BLaER1 treated with 17β-estradiol and CSF1 and Interleukin-3, amounts not matched to agents 10 nM and 100 nM (cell line): ENCODE results near the gene FNDC7.
"Not testable (repeated sequence)": the region's sequence is repeated elsewhere in the genome, so short reads cannot be mapped to it uniquely, and the experiment has no call there.

Source experiments
- H3K27ac ChIP-seq, 11 experiments: shearing (Covaris generic); formaldehyde crosslinking; 2 replicates each; pipeline ENCODE4 v1.8.1; 2022
- H3K27me3 ChIP-seq, 11 experiments: shearing (Covaris generic); formaldehyde crosslinking; 2 replicates each; pipeline ENCODE4 v1.8.1; 2022
- H3K36me3 ChIP-seq, 11 experiments: shearing (Covaris generic); formaldehyde crosslinking; 2 replicates each; pipeline ENCODE4 v1.8.1; 2022
- H3K4me1 ChIP-seq, 10 experiments: shearing (Covaris generic); formaldehyde crosslinking; 2 replicates each; pipeline ENCODE4 v1.8.1; 2022
- H3K4me2 ChIP-seq, 11 experiments: shearing (Covaris generic); formaldehyde crosslinking; 2 replicates each; pipeline ENCODE4 v1.8.1; 2022
- H3K4me3 ChIP-seq, 10 experiments: shearing (Covaris generic); formaldehyde crosslinking; 2 replicates each; pipeline ENCODE4 v1.8.1; 2022
- H3K9ac ChIP-seq, 11 experiments: shearing (Covaris generic); formaldehyde crosslinking; 2 replicates each; pipeline ENCODE4 v1.8.1; 2022
- H3K9me3 ChIP-seq, 11 experiments: shearing (Covaris generic); formaldehyde crosslinking; replicated peaks in 1 of 11; 2 replicates each; pipeline ENCODE4 v1.8.1; 2022
- H4K20me1 ChIP-seq, 11 experiments: shearing (Covaris generic); formaldehyde crosslinking; 2 replicates each; pipeline ENCODE4 v1.8.1; 2022
- Cebpa-rat ChIP-seq, 11 experiments: shearing (Covaris generic); IDR thresholded peaks; 2 replicates each; pipeline ENCODE4 v1.8.1; 2022

Gene FNDC7, protein sequence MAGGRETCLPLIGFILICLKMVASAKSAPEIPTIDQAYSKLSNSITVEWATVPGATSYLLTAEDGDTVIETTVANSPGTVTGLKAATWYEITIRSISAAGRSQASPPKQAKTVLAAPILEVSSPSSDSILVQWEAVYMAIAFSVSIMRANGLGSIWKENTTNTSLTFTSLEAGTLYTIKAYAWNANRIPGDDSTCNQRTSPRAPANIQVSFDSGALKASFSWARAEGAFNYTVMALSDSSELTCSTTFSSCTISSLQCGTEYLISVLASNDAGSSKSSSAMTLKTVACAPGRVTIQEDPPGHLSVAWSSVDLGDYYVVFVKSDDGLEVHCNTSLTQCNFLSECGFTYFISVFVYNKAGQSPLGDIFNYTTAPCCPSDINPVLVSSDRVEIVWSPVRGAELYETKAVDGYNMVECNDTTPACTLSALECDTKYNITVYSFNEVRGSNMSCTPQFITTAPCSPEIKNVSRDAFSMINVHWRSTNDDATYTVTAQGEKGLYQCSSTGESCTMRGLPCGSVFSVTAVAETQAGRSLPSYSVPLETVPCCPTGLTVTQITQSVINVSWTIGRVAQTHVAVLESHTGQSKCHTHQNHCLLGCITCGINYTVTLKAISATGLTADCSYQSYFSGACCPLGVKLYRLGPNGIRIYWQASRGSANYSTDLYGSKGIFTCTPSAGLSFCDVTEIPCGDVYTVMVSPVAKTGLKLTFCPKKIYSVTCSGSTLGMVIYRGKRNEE

DNA sequence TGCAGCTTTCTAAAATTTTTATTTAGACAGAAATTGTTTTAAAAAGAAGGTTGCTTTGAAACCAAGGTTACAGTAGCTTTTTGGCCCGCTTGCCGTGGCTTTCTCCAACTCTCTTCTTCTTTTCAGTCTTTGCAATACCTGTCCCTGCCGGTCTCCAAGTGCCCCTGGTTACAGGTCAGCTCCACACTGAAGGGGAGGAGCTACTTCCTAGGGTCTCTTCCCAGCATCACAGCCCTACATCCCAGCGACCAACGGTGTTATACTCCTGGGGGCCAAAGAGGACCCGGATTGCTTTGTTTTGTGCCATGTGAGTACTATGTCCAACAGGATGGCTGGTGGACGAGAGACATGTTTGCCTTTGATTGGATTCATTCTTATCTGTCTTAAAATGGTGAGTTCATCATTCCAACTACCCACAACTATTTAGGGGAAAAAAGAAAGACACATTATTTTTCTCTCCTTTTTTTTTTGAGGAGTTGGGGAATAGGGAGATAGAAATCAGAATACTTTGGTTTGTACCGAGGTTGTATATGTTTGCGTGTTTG, at the start of gene FNDC7:
TSS of gene FNDC7 (plus strand) at position 303 of the 545 bp plus-strand sequence. CDS start at position 329, 26 bp downstream.
- Histone ChIP-seq H3K4me3 (no peak within 1 kb of the TSS), H3K4me2 (no peak within 1 kb of the TSS), H3K9ac (no peak within 1 kb of the TSS), H4K20me1 (no peaks in the 10 kb centered on the region), H3K27me3 (no peaks in the 10 kb centered on the region), H3K4me1 (no peaks in the 10 kb centered on the region), H3K36me3 (no peaks in the 10 kb centered on the region), H3K27ac (no peak within 1 kb of the TSS), H3K9me3 (0 out of 22 replicates have a peak, but pooled peaks cover 0 to 6% (median 0%) of the 10 kb centered on the region in 11 experiments)
- no peak for TF ChIP-seq Cebpa-rat (IDR thresholded peaks at IDR 0.05)

- H3K4me2 ChIP-seq = no peak overlapping the region
- H3K27ac ChIP-seq = no peak overlapping the region
- no peaks in the 10 kb centered on the region for H4K20me1 ChIP-seq
- no peak for TF ChIP-seq Cebpa-rat (IDR thresholded peaks at IDR 0.05)
- H3K27me3 ChIP-seq = peaks cover 20 to 37% (median 29%) of the 10 kb centered on the region in 11 experiments
- H3K4me3 ChIP-seq = no peak overlapping the region
- no peak overlapping the region for H3K9ac ChIP-seq
- H3K4me1 ChIP-seq = peaks cover 6 to 15% (median 13%) of the 10 kb centered on the region in 10 experiments; a peak in 18 of 20 replicates
- no peaks in the 10 kb centered on the region; a peak in 1 of 22 replicates for H3K36me3 ChIP-seq
- H3K9me3 ChIP-seq = peaks cover 0 to 38% (median 22%) of the 10 kb centered on the region in 11 experiments; a peak in 19 of 22 replicates
Observed at GRCh38 chr1:108663074-108663473, 49.6 kb upstream of the FNDC7 start.

DNA sequence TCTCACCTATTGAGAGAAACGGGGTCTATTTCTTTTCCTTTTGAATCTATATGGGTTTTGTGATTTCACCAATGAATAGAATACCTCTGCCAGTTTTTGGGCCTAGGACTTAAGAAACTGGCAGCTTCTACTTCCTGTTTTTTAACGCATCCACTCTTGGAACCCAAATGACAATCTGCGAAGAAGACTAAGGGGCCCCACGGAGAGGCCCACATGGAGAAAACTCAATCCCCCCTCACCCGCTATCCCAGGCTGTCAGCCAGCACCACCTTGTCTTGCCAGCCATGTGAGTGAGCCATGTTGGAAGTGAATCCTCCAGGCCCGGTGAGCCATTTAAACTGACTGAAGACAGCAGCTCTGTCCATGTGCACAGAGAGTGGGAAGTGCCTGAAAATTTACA, 48.2 kb upstream of the FNDC7 start:
- Histone ChIP-seq H3K9ac (no peak overlapping the region), H3K4me1 (peaks cover 6 to 15% (median 13%) of the 10 kb centered on the region in 10 experiments; a peak in 18 of 20 replicates), H3K4me2 (no peak overlapping the region), H3K27ac (no peak overlapping the region), H3K27me3 (peaks cover 20 to 35% (median 29%) of the 10 kb centered on the region in 11 experiments), H3K9me3 (peaks cover 0 to 38% (median 22%) of the 10 kb centered on the region in 11 experiments; a peak in 19 of 22 replicates), H3K36me3 (no peaks in the 10 kb centered on the region; a peak in 1 of 22 replicates), H3K4me3 (no peak overlapping the region), H4K20me1 (no peaks in the 10 kb centered on the region)
- TF ChIP-seq Cebpa-rat (IDR thresholded peaks at IDR 0.05) = no peak

GRCh38 chr1:108665067-108665466, 47.6 kb upstream of the FNDC7 start:
- no peak overlapping the region for H3K27ac ChIP-seq
- peaks cover 19 to 30% (median 24%) of the 10 kb centered on the region in 11 experiments for H3K27me3 ChIP-seq
- no peaks in the 10 kb centered on the region for H4K20me1 ChIP-seq
- no peak overlapping the region for H3K9ac ChIP-seq
- no peak overlapping the region for H3K4me3 ChIP-seq
- peaks cover 0 to 33% (median 21%) of the 10 kb centered on the region in 11 experiments; a peak in 19 of 22 replicates for H3K9me3 ChIP-seq
- H3K36me3 ChIP-seq = no peaks in the 10 kb centered on the region; a peak in 1 of 22 replicates
- H3K4me2 ChIP-seq = no peak overlapping the region
- no peak for TF ChIP-seq Cebpa-rat (IDR thresholded peaks at IDR 0.05)
- peaks cover 6 to 15% (median 13%) of the 10 kb centered on the region in 10 experiments; a peak in 18 of 20 replicates for H3K4me1 ChIP-seq

- H3K27me3 ChIP-seq = peaks cover 15 to 23% (median 17%) of the 10 kb centered on the region in 11 experiments
- H3K9ac ChIP-seq = no peak overlapping the region
- no peak overlapping the region for H3K27ac ChIP-seq
- H3K4me2 ChIP-seq = no peak overlapping the region
- TF ChIP-seq Cebpa-rat (IDR thresholded peaks at IDR 0.05) = no peak
- H3K4me3 ChIP-seq = no peak overlapping the region
- peaks cover 0 to 26% (median 19%) of the 10 kb centered on the region in 11 experiments; a peak in 19 of 22 replicates for H3K9me3 ChIP-seq
- H3K36me3 ChIP-seq = no peaks in the 10 kb centered on the region; a peak in 1 of 22 replicates
- H4K20me1 ChIP-seq = no peaks in the 10 kb centered on the region
- H3K4me1 ChIP-seq = peaks cover 6 to 15% (median 13%) of the 10 kb centered on the region in 10 experiments; a peak in 18 of 20 replicates
Observed at GRCh38 chr1:108665771-108666170, 46.9 kb upstream of the FNDC7 start.

- not testable (repeated sequence) for H3K36me3 ChIP-seq
Observed at GRCh38 chr1:108667422-108667821, 45.3 kb upstream of the FNDC7 start.

GRCh38 chr1:108668777-108669176, 43.9 kb upstream of the FNDC7 start:
- no peak overlapping the region for H3K4me3 ChIP-seq
- no peak for TF ChIP-seq Cebpa-rat (IDR thresholded peaks at IDR 0.05)
- no peak overlapping the region for H3K9ac ChIP-seq
- H3K36me3 ChIP-seq = no peaks in the 10 kb centered on the region
- H3K4me2 ChIP-seq = no peak overlapping the region
- peaks cover 18 to 35% (median 22%) of the 10 kb centered on the region in 11 experiments; a peak in 20 of 22 replicates for H3K9me3 ChIP-seq
- no peaks in the 10 kb centered on the region for H3K27me3 ChIP-seq
- H4K20me1 ChIP-seq = no peaks in the 10 kb centered on the region
- H3K27ac ChIP-seq = no peak overlapping the region
- peaks cover 0 to 8% (median 0%) of the 10 kb centered on the region in 10 experiments; a peak in 5 of 20 replicates for H3K4me1 ChIP-seq

More at GRCh38 chr1:108667422-108667821, 45.3 kb upstream of the FNDC7 start:
- H3K4me1 ChIP-seq, H4K20me1 ChIP-seq, H3K27me3 ChIP-seq, H3K27ac ChIP-seq, H3K4me2 ChIP-seq, H3K4me3 ChIP-seq, H3K9ac ChIP-seq: not testable (repeated sequence)
- H3K9me3 ChIP-seq = peaks cover 4 to 28% (median 12%) of the 10 kb centered on the region in 11 experiments; a peak in 17 of 22 replicates

- H3K4me3 ChIP-seq = no peak overlapping the region
- H3K27ac ChIP-seq = no peak overlapping the region
- H3K27me3 ChIP-seq = no peaks in the 10 kb centered on the region
- H4K20me1 ChIP-seq = no peaks in the 10 kb centered on the region
- peaks cover 21 to 41% (median 30%) of the 10 kb centered on the region in 11 experiments for H3K9me3 ChIP-seq
- TF ChIP-seq Cebpa-rat (IDR thresholded peaks at IDR 0.05) = no peak
- peaks cover 0 to 8% (median 0%) of the 10 kb centered on the region in 10 experiments; a peak in 5 of 20 replicates for H3K4me1 ChIP-seq
- H3K36me3 ChIP-seq = no peaks in the 10 kb centered on the region
- H3K4me2 ChIP-seq = no peak overlapping the region
- no peak overlapping the region for H3K9ac ChIP-seq
Observed at GRCh38 chr1:108669679-108670078, 43.0 kb upstream of the FNDC7 start.
